Thymus (tissue), 11 donors: ENCODE measurements around the gene EIF2S2. TPM values are rescaled to one million over a fixed set of nuclear protein-coding genes. Genes with fewer than 3 reads are reported as not detected.

Source experiments
- DNase-seq, 9 donors: peaks; one replicate each; pipeline ENCODE4 v3.0.0-alpha.2; 2013; ENCODE audit warnings: low spot score in 9 of 9, low read depth in 6 of 9, missing footprints in 1 of 9
- H3K27ac ChIP-seq, 2 donors: one replicate each; pipeline ENCODE4 v1.5.1; 2013; ENCODE audit warnings: control low read depth in 1 of 2, low read depth in 1 of 2, low read length in 1 of 2, mild to moderate bottlenecking in 1 of 2, moderate library complexity in 1 of 2
- H3K27me3 ChIP-seq, 2 donors: one replicate each; pipeline ENCODE4 v1.5.1; 2013; ENCODE audit warnings: low read length in 1 of 2; ENCODE audit not compliant: control insufficient read depth in 2 of 2, insufficient read depth in 1 of 2
- H3K36me3 ChIP-seq, 2 donors: one replicate each; pipeline ENCODE4 v1.5.1; 2013; ENCODE audit warnings: low read length in 1 of 2, mild to moderate bottlenecking in 1 of 2, moderate library complexity in 1 of 2; ENCODE audit not compliant: control insufficient read depth in 2 of 2, insufficient read depth in 2 of 2
- H3K4me1 ChIP-seq, 2 donors: one replicate each; pipeline ENCODE4 v1.5.1; 2013; ENCODE audit warnings: low read length in 2 of 2; ENCODE audit not compliant: control insufficient read depth in 2 of 2, insufficient read depth in 2 of 2
- H3K4me3 ChIP-seq, 2 donors: one replicate each; pipeline ENCODE4 v1.5.1; 2013; ENCODE audit warnings: low read length in 2 of 2, control low read depth in 1 of 2, mild to moderate bottlenecking in 1 of 2
- H3K9me3 ChIP-seq, 2 donors: one replicate each; pipeline ENCODE4 v1.5.1; 2013; ENCODE audit warnings: low read length in 1 of 2, mild to moderate bottlenecking in 1 of 2; ENCODE audit not compliant: control insufficient read depth in 2 of 2, insufficient read depth in 1 of 2
- WGBS: extraction: QIAGEN DNeasy Blood & Tissue Kit; methylation state at CpG from one replicate; pipeline ENCODE4 v1.1.7; 2013; 5-methylcytosine and 5-hydroxymethylcytosine counted together
- polyA plus RNA-seq: library from polyadenylated mRNA; stranded (reverse); fragments of 200-250 nt; gene quantifications from one replicate; pipeline ENCODE4 v1.2.3, GENCODE V29; 2013
- total RNA-seq: library from RNA; stranded (reverse); fragments of 120-200 nt; gene quantifications from one replicate; pipeline ENCODE4 v1.2.4, GENCODE V29; 2013
- donor health status: healthy.

The EIF2S2 gene
- total and polyA plus RNA-seq, 2 donors: 48.4 to 78.1 TPM

GRCh38 chr20:34066476-34067090, 45.5 kb downstream of the EIF2S2 start:
- Histone ChIP-seq H3K27ac (no peak overlapping the region), H3K36me3 (peaks cover 21 to 40% of the 10 kb centered on the region in 2 donors), H3K27me3 (no peaks in the 10 kb centered on the region), H3K9me3 (no peaks in the 10 kb centered on the region), H3K4me1 (peaks cover 3 to 10% of the 10 kb centered on the region in 2 donors), H3K4me3 (no peak overlapping the region)
- 97% methylated on average over 3 of the region's 3 CpGs for WGBS
- no peak for DNase-seq

GRCh38 chr20:34065260-34065659, 46.8 kb downstream of the EIF2S2 start:
- Histone ChIP-seq H3K4me1 (peaks cover 3 to 10% of the 10 kb centered on the region in 2 donors), H3K4me3 (no peak overlapping the region), H3K27me3 (no peaks in the 10 kb centered on the region), H3K9me3 (no peaks in the 10 kb centered on the region), H3K27ac (no peak overlapping the region), H3K36me3 (peaks cover 28 to 41% of the 10 kb centered on the region in 2 donors)
- WGBS: over 99% methylated on average over 2 of the region's 2 CpGs
- no peak for DNase-seq

- Histone ChIP-seq H3K4me3 (no peak overlapping the region), H3K36me3 (peaks cover 33 to 51% of the 10 kb centered on the region in 2 donors), H3K9me3 (no peaks in the 10 kb centered on the region), H3K27me3 (no peaks in the 10 kb centered on the region), H3K4me1 (peaks cover 3 to 7% of the 10 kb centered on the region in 2 donors), H3K27ac (no peak overlapping the region)
- 97% methylated on average over 3 of the region's 3 CpGs for whole genome bisulfite sequencing
- no peak for DNase-seq
These were observed 47.8 kb downstream of the EIF2S2 start for GRCh38 chr20:34064286-34064685.

GRCh38 chr20:34062570-34063482, 49.2 kb downstream of the EIF2S2 start:
- Histone ChIP-seq H3K4me1 (peaks cover 8 to 15% of the 10 kb centered on the region in 2 donors), H3K27me3 (no peaks in the 10 kb centered on the region), H3K9me3 (no peaks in the 10 kb centered on the region), H3K4me3 (no peak overlapping the region), H3K27ac (no peak overlapping the region), H3K36me3 (peaks cover 38 to 55% of the 10 kb centered on the region in 2 donors)
- 96% methylated on average over 5 of the region's 5 CpGs for whole genome bisulfite sequencing
- no peak for DNase-seq

- Histone ChIP-seq H3K4me1 (peaks cover 8 to 17% of the 10 kb centered on the region in 2 donors), H3K27ac (no peak overlapping the region), H3K4me3 (no peak overlapping the region), H3K36me3 (peaks cover 38 to 57% of the 10 kb centered on the region in 2 donors), H3K9me3 (no peaks in the 10 kb centered on the region), H3K27me3 (no peaks in the 10 kb centered on the region)
- no peak for DNase-seq
These were observed 50.3 kb downstream of the EIF2S2 start for GRCh38 chr20:34061695-34062094.

GRCh38 chr20:34060970-34061369, 51.1 kb downstream of the EIF2S2 start:
- no peak for DNase-seq
- no peaks in the 10 kb centered on the region for H3K27me3 ChIP-seq
- peaks cover 8 to 17% of the 10 kb centered on the region in 2 donors for H3K4me1 ChIP-seq
- WGBS: 93% methylated on average over 1 of the region's 1 CpG
- H3K9me3 ChIP-seq: no peaks in the 10 kb centered on the region
- H3K36me3 ChIP-seq: peaks cover 38 to 57% of the 10 kb centered on the region in 2 donors
- H3K27ac ChIP-seq: no peak overlapping the region
- no peak overlapping the region for H3K4me3 ChIP-seq

- peaks cover 8 to 20% of the 10 kb centered on the region in 2 donors for H3K4me1 ChIP-seq
- no peaks in the 10 kb centered on the region for H3K27me3 ChIP-seq
- H3K36me3 ChIP-seq: peaks cover 23 to 43% of the 10 kb centered on the region in 2 donors
- no peak overlapping the region for H3K4me3 ChIP-seq
- no peaks in the 10 kb centered on the region for H3K9me3 ChIP-seq
- 61% methylated on average over 1 of the region's 1 CpG for WGBS
- H3K27ac ChIP-seq: no peak overlapping the region
- DNase-seq: peak in 4 of 9 donors; percentile 8 to 43 (median 19)
These were observed 53.2 kb downstream of the EIF2S2 start for GRCh38 chr20:34058831-34059230.

GRCh38 chr20:34055290-34055689, 56.8 kb downstream of the EIF2S2 start:
- Histone ChIP-seq H3K4me3 (no peak overlapping the region), H3K36me3 (peaks cover 10 to 25% of the 10 kb centered on the region in 2 donors), H3K4me1 (peaks cover 8 to 20% of the 10 kb centered on the region in 2 donors), H3K27me3 (no peaks in the 10 kb centered on the region), H3K9me3 (no peaks in the 10 kb centered on the region), H3K27ac (no peak overlapping the region)
- no peak for DNase-seq
- 18% methylated on average over 1 of the region's 1 CpG for WGBS

GRCh38 chr20:34052414-34052813, 59.6 kb downstream of the EIF2S2 start:
- 97% methylated on average over 2 of the region's 2 CpGs for WGBS
- peaks cover 0 to 3% of the 10 kb centered on the region in 2 donors for H3K4me1 ChIP-seq
- no peaks in the 10 kb centered on the region for H3K9me3 ChIP-seq

More at GRCh38 chr20:34052414-34052813, 59.6 kb downstream of the EIF2S2 start:
- no peak for DNase-seq
- peaks cover 0 to 24% of the 10 kb centered on the region in 2 donors for H3K36me3 ChIP-seq
- H3K27me3 ChIP-seq: no peaks in the 10 kb centered on the region
- no peak overlapping the region for H3K27ac ChIP-seq
- no peak overlapping the region for H3K4me3 ChIP-seq
